Naive thymus-derived CD4-positive, alpha-beta T cell (primary cell): Measurements from ENCODE around the gene APOBEC3B. TPM values are rescaled to one million over a fixed set of nuclear protein-coding genes. Genes with fewer than 3 reads are reported as not detected.
"Not testable (repeated sequence)": the region's sequence is repeated elsewhere in the genome, so short reads cannot be mapped to it uniquely, and the experiment has no call there.

Source experiments
- ATAC-seq: fragments of 150-1000 bp; cut with Tn5 transposase; 2 replicates; pipeline ENCODE4 v1.10.0; 2021; ENCODE audit warnings: mild to moderate bottlenecking, moderate library complexity
- CTCF ChIA-PET: fragments of 350-600 bp; sonication (Branson Sonifier 250); formaldehyde crosslinking; loops from one replicate; lab custom pipeline; 2021; ENCODE audit warnings: antibody characterized with exemption; lab: Charles Lee
- POLR2A ChIA-PET: fragments of 350-600 bp; sonication (Branson Sonifier 250); formaldehyde crosslinking; loops from one replicate; lab custom pipeline; 2021; ENCODE audit warnings: antibody characterized with exemption, inconsistent platforms; lab: Charles Lee
- DNase-seq, 9 donors: peaks; one replicate each; pipeline versions ENCODE4 v3.0.0 to v3.0.0-alpha.2; 2020 to 2022; ENCODE audit warnings: mixed read lengths in 1 of 9
- H3K27ac ChIP-seq: one replicate; pipeline ENCODE4 v1.7.0; 2013; ENCODE audit warnings: mild to moderate bottlenecking, low read depth, low read length, moderate library complexity
- H3K27me3 ChIP-seq, 2 donors: one replicate each; pipeline ENCODE4 v1.7.0; 2013; ENCODE audit warnings: low read length in 2 of 2, mild to moderate bottlenecking in 2 of 2, moderate library complexity in 2 of 2; ENCODE audit not compliant: control insufficient read depth in 2 of 2, insufficient read depth in 2 of 2
- H3K36me3 ChIP-seq, 3 experiments: 1 replicate in 2 of 3; 2 replicates in 1 of 3; pipeline ENCODE4 v1.7.0; 2013; ENCODE audit warnings: low read length in 3 of 3, mild to moderate bottlenecking in 3 of 3, moderate library complexity in 1 of 3; ENCODE audit not compliant: insufficient read depth in 3 of 3, control insufficient read depth in 2 of 3
- H3K4me1 ChIP-seq, 2 donors: one replicate each; pipeline ENCODE4 v1.7.0; 2013; ENCODE audit warnings: low read length in 2 of 2, mild to moderate bottlenecking in 2 of 2, moderate library complexity in 1 of 2; ENCODE audit not compliant: control insufficient read depth in 2 of 2, insufficient read depth in 2 of 2
- H3K4me3 ChIP-seq: 2 replicates; pipeline ENCODE4 v1.7.0; 2013; ENCODE audit warnings: mild to moderate bottlenecking, low read length
- H3K9me3 ChIP-seq, 3 experiments: 1 replicate in 2 of 3; 2 replicates in 1 of 3; pipeline ENCODE4 v1.7.0; 2013; ENCODE audit warnings: low read length in 3 of 3; ENCODE audit not compliant: control insufficient read depth in 2 of 3
- H3K27ac Mint-ChIP-seq, 9 donors: one replicate each; pipeline ENCODE4 v1.8.0; 2020 to 2022; ENCODE audit warnings: mixed read lengths in 9 of 9, mild to moderate bottlenecking in 8 of 9, moderate library complexity in 5 of 9, inconsistent platforms in 2 of 9
- H3K27me3 Mint-ChIP-seq, 5 donors: one replicate each; pipeline ENCODE4 v1.8.0; 2021 to 2022; ENCODE audit warnings: mixed read lengths in 5 of 5, mild to moderate bottlenecking in 1 of 5
- H3K36me3 Mint-ChIP-seq, 5 donors: one replicate each; pipeline ENCODE4 v1.8.0; 2020 to 2022; ENCODE audit warnings: mixed read lengths in 5 of 5, mild to moderate bottlenecking in 3 of 5, inconsistent platforms in 1 of 5
- H3K4me1 Mint-ChIP-seq, 7 donors: one replicate each; pipeline ENCODE4 v1.8.0; 2020 to 2022; ENCODE audit warnings: mixed read lengths in 7 of 7, mild to moderate bottlenecking in 3 of 7, inconsistent platforms in 1 of 7
- H3K4me3 Mint-ChIP-seq, 10 donors: one replicate each; pipeline ENCODE4 v1.8.0; 2020 to 2022; ENCODE audit warnings: mild to moderate bottlenecking in 10 of 10, mixed read lengths in 10 of 10, moderate library complexity in 6 of 10, inconsistent platforms in 2 of 10
- H3K9me3 Mint-ChIP-seq, 11 donors: one replicate each; pipeline ENCODE4 v1.8.0; 2020 to 2022; ENCODE audit warnings: mixed read lengths in 11 of 11, mild to moderate bottlenecking in 4 of 11, inconsistent platforms in 1 of 11, moderate library complexity in 1 of 11
- intact Hi-C, 2 donors: fragments of 100-400 bp; cut with micrococcal nuclease; formaldehyde crosslinking; loops; one replicate each; pipeline ENCODE4 v1.15.1; 2023
- polyA plus RNA-seq, 2 donors: library from polyadenylated mRNA; unstranded; fragments of 300-500 nt; fragmentation: Illumina TruSeq; gene quantifications; one replicate each; pipeline ENCODE4 v1.2.3, GENCODE V29; 2021
- total RNA-seq, 6 experiments: library from RNA in 5 of 6; stranded (reverse) in 5 of 6; gene quantifications; 1 replicate in 5 of 6; 2 replicates in 1 of 6; pipeline ENCODE4 v1.2.3 and lab custom pipeline; 2021 to 2026

Gene APOBEC3B
- total and polyA plus RNA-seq, 7 experiments from 2014 or later: 0.30 to 16.0 (median 7.1) TPM; not detected in 3

GRCh38 chr22:38943882-38944281, 38.3 kb upstream of the APOBEC3B start:
- intact Hi-C loops: no loop called here
- Mint-ChIP-seq H3K4me3 (peak overlapping the region in 1 of 10 donors; percentile 38), H3K27ac (peak overlapping the region in 2 of 9 donors; percentile 9 to 61), H3K27me3 (peaks cover 29 to 64% (median 56%) of the 10 kb centered on the region in 5 donors), H3K9me3 (peaks cover 0 to 3% (median 0%) of the 10 kb centered on the region in 11 donors), H3K4me1 (peaks cover 16 to 45% (median 22%) of the 10 kb centered on the region in 7 donors), H3K36me3 (peaks cover 0 to 2% (median 0%) of the 10 kb centered on the region in 5 donors)
- Histone ChIP-seq H3K9me3 (no peaks in the 10 kb centered on the region), H3K36me3 (no peaks in the 10 kb centered on the region), H3K4me1 (peaks cover 9 to 10% of the 10 kb centered on the region in 2 donors), H3K27ac (no peak overlapping the region), H3K27me3 (peaks cover 0 to 6% of the 10 kb centered on the region in 2 donors), H3K4me3 (no peak overlapping the region)
- POLR2A ChIA-PET: interaction anchor here (1.0 kb wide), 1 partner anchor 205 kb away, joined by 3 read pairs; no protein-coding TSS in a partner anchor
- CTCF ChIA-PET: no interaction called here
- no peak for ATAC-seq
- DNase-seq: no peak

- no peaks in the 10 kb centered on the region for H3K9me3 ChIP-seq
- CTCF ChIA-PET: no interaction called here
- H3K4me3 ChIP-seq: no peak overlapping the region
- Mint-ChIP-seq H3K36me3 (peaks cover 0 to 2% (median 0%) of the 10 kb centered on the region in 5 donors), H3K27ac (no peak overlapping the region), H3K4me1 (peaks cover 16 to 45% (median 22%) of the 10 kb centered on the region in 7 donors), H3K9me3 (peaks cover 0 to 3% (median 0%) of the 10 kb centered on the region in 11 donors), H3K27me3 (peaks cover 26 to 64% (median 56%) of the 10 kb centered on the region in 5 donors), H3K4me3 (no peak overlapping the region)
- ATAC-seq (no peak), DNase-seq (no peak)
- intact Hi-C loops: no loop called here
- no peaks in the 10 kb centered on the region for H3K36me3 ChIP-seq
- peaks cover 0 to 6% of the 10 kb centered on the region in 2 donors for H3K27me3 ChIP-seq
- POLR2A ChIA-PET: no interaction called here
- H3K27ac ChIP-seq: no peak overlapping the region
- peaks cover 9 to 10% of the 10 kb centered on the region in 2 donors for H3K4me1 ChIP-seq
These were observed 37.5 kb upstream of the APOBEC3B start for GRCh38 chr22:38944653-38945052.

- DNase-seq, H3K27ac Mint-ChIP-seq, H3K4me3 ChIP-seq, ATAC-seq, H3K36me3 Mint-ChIP-seq, H3K4me1 ChIP-seq, intact Hi-C loops, POLR2A ChIA-PET, H3K36me3 ChIP-seq, H3K9me3 ChIP-seq, CTCF ChIA-PET, H3K4me3 Mint-ChIP-seq, H3K27ac ChIP-seq, H3K9me3 Mint-ChIP-seq, H3K27me3 ChIP-seq: not testable (repeated sequence)
- Mint-ChIP-seq H3K4me1 (peaks cover 16 to 43% (median 22%) of the 10 kb centered on the region in 7 donors), H3K27me3 (peaks cover 26 to 68% (median 56%) of the 10 kb centered on the region in 5 donors)
These were observed 36.3 kb upstream of the APOBEC3B start for GRCh38 chr22:38945706-38946338.

GRCh38 chr22:38946771-38947170, 35.4 kb upstream of the APOBEC3B start:
- no peak for ATAC-seq
- H3K9me3 Mint-ChIP-seq: peaks cover 0 to 3% (median 0%) of the 10 kb centered on the region in 11 donors
- POLR2A ChIA-PET: no interaction called here
- Histone ChIP-seq H3K4me1 (peaks cover 0 to 4% of the 10 kb centered on the region in 2 donors), H3K27me3 (peaks cover 0 to under 1% of the 10 kb centered on the region in 2 donors), H3K9me3 (no peaks in the 10 kb centered on the region), H3K4me3 (no peak overlapping the region), H3K27ac (no peak overlapping the region), H3K36me3 (no peaks in the 10 kb centered on the region)
- CTCF ChIA-PET: no interaction called here
- H3K36me3 Mint-ChIP-seq: peaks cover 0 to 2% (median 0%) of the 10 kb centered on the region in 5 donors
- peaks cover 9 to 40% (median 15%) of the 10 kb centered on the region in 7 donors for H3K4me1 Mint-ChIP-seq
- H3K27me3 Mint-ChIP-seq: peaks cover 26 to 65% (median 51%) of the 10 kb centered on the region in 5 donors
- DNase-seq: no peak
- H3K27ac Mint-ChIP-seq: no peak overlapping the region
- H3K4me3 Mint-ChIP-seq: no peak overlapping the region
- intact Hi-C loops: no loop called here

GRCh38 chr22:38947321-38948140, 34.6 kb upstream of the APOBEC3B start:
- no peak overlapping the region for H3K4me3 ChIP-seq
- no peaks in the 10 kb centered on the region for H3K36me3 ChIP-seq
- Mint-ChIP-seq H3K27me3 (peaks cover 26 to 62% (median 43%) of the 10 kb centered on the region in 5 donors), H3K36me3 (no peaks in the 10 kb centered on the region), H3K4me3 (no peak overlapping the region), H3K9me3 (peaks cover 0 to 3% (median 0%) of the 10 kb centered on the region in 11 donors), H3K4me1 (peaks cover 5 to 37% (median 10%) of the 10 kb centered on the region in 7 donors), H3K27ac (peak overlapping the region in 2 of 9 donors; percentile 27 to 31)
- no peak overlapping the region for H3K27ac ChIP-seq
- no peaks in the 10 kb centered on the region for H3K9me3 ChIP-seq
- ChIA-PET POLR2A (no interaction called here), CTCF (no interaction called here)
- no peaks in the 10 kb centered on the region for H3K27me3 ChIP-seq
- intact Hi-C loops: no loop called here
- DNase-seq (no peak), ATAC-seq (peak; percentile 76)
- no peaks in the 10 kb centered on the region for H3K4me1 ChIP-seq

- Mint-ChIP-seq H3K36me3 (no peaks in the 10 kb centered on the region), H3K27ac (no peak overlapping the region), H3K4me1 (peaks cover 3 to 36% (median 4%) of the 10 kb centered on the region in 7 donors), H3K4me3 (no peak overlapping the region), H3K9me3 (peaks cover 0 to 2% (median 0%) of the 10 kb centered on the region in 11 donors), H3K27me3 (peaks cover 23 to 54% (median 35%) of the 10 kb centered on the region in 5 donors)
- CTCF ChIA-PET: no interaction called here
- ATAC-seq (no peak), DNase-seq (no peak)
- H3K36me3 ChIP-seq: no peaks in the 10 kb centered on the region
- intact Hi-C loops: no loop called here
- H3K27me3 ChIP-seq: no peaks in the 10 kb centered on the region
- POLR2A ChIA-PET: no interaction called here
- no peak overlapping the region for H3K4me3 ChIP-seq
- no peaks in the 10 kb centered on the region for H3K4me1 ChIP-seq
- no peaks in the 10 kb centered on the region for H3K9me3 ChIP-seq
- H3K27ac ChIP-seq: no peak overlapping the region
These were observed 33.8 kb upstream of the APOBEC3B start for GRCh38 chr22:38948181-38948940.
